C4-2B (cell line): ENCODE measurements around the gene ALDH1L1.

ENCODE experiments used
- CTCF ChIP-seq: fragments of 450-650 bp; conservative IDR thresholded peaks from 2 replicates; pipeline ENCODE4 v1.5.1; 2017; ENCODE audit warnings: mild to moderate bottlenecking
- ZFX ChIP-seq: fragments of 450-650 bp; IDR thresholded peaks from 2 replicates; pipeline ENCODE4 v1.6.1; 2017

GRCh38 chr3:126103121-126104027 lies 77.0 kb downstream of the ALDH1L1 start:
- TF ChIP-seq CTCF = no peak
- no peak for TF ChIP-seq ZFX
